OCI-LY1 (cell line): Measurements from ENCODE around the gene GRB7.
"Not testable (repeated sequence)": the region's sequence is repeated elsewhere in the genome, so short reads cannot be mapped to it uniquely, and the experiment has no call there.

ENCODE experiments used
- H2AFZ ChIP-seq: fragments of 200-600 bp; sonication (generic), shearing (Covaris generic); 2 replicates; pipeline ENCODE4 v1.6.0; 2014; ENCODE audit warnings: antibody characterized with exemption, mild to moderate bottlenecking, low read length
- H3F3A ChIP-seq: fragments of 200-600 bp; sonication (generic), shearing (Covaris generic); 2 replicates; pipeline ENCODE4 v1.6.0; 2014; ENCODE audit warnings: mild to moderate bottlenecking, antibody characterized with exemption, low read length, moderate library complexity; ENCODE audit not compliant: insufficient read depth
- H3K27ac ChIP-seq: fragments of 200-600 bp; sonication (generic); 2 replicates; pipeline ENCODE4 v1.5.1; 2014; ENCODE audit warnings: low read length, mixed run types, mild to moderate bottlenecking, low read depth; ENCODE audit not compliant: poor library complexity, severe bottlenecking
- H3K27me3 ChIP-seq: fragments of 200-600 bp; sonication (generic); 2 replicates; pipeline ENCODE4 v1.6.0; 2014; ENCODE audit warnings: antibody characterized with exemption, mild to moderate bottlenecking, low read length, moderate library complexity; ENCODE audit not compliant: insufficient read depth
- H3K36me3 ChIP-seq: fragments of 200-600 bp; sonication (generic); 2 replicates; pipeline ENCODE4 v1.6.1; 2014; ENCODE audit warnings: mild to moderate bottlenecking, antibody characterized with exemption, low read length, moderate library complexity, mixed read lengths; ENCODE audit not compliant: insufficient read depth
- H3K4me1 ChIP-seq: fragments of 200-600 bp; sonication (generic); 2 replicates; pipeline ENCODE4 v1.5.1; 2014; ENCODE audit warnings: mild to moderate bottlenecking, low read length, moderate library complexity; ENCODE audit not compliant: insufficient read depth, severe bottlenecking
- H3K4me2 ChIP-seq: fragments of 200-600 bp; sonication (generic), shearing (Covaris generic); 2 replicates; pipeline ENCODE4 v1.6.1; 2014; ENCODE audit warnings: low read length
- H3K4me3 ChIP-seq: fragments of 200-600 bp; sonication (generic); 2 replicates; pipeline ENCODE4 v1.5.1; 2014; ENCODE audit warnings: low read length, low read depth, mild to moderate bottlenecking, mixed read lengths; ENCODE audit not compliant: poor library complexity, severe bottlenecking
- H3K79me2 ChIP-seq: fragments of 200-600 bp; shearing (Covaris generic); 2 replicates; pipeline ENCODE4 v1.6.1; 2016; ENCODE audit warnings: mixed run types, low read length, mixed read lengths; ENCODE audit not compliant: insufficient read depth
- H3K9ac ChIP-seq: fragments of 200-600 bp; sonication (generic), shearing (Covaris generic); 2 replicates; pipeline ENCODE4 v1.6.1; 2014; ENCODE audit warnings: mild to moderate bottlenecking, low read length, mixed read lengths
- H3K9me2 ChIP-seq: fragments of 200-600 bp; sonication (generic), shearing (Covaris generic); 2 replicates; pipeline ENCODE4 v1.6.1; 2014; ENCODE audit warnings: low read depth, mild to moderate bottlenecking, low read length, mixed read lengths
- H3K9me3 ChIP-seq: fragments of 200-600 bp; shearing (Covaris generic); 2 replicates; pipeline ENCODE4 v1.6.1; 2014; ENCODE audit warnings: low read length, mixed read lengths
- H4K20me1 ChIP-seq: fragments of 200-600 bp; sonication (generic), shearing (Covaris generic); 2 replicates; pipeline ENCODE4 v1.6.0; 2016; ENCODE audit warnings: mild to moderate bottlenecking, low read length; ENCODE audit not compliant: insufficient read depth
- EZH2 ChIP-seq: fragments of 200-600 bp; sonication (generic), shearing (Covaris generic); IDR thresholded peaks from 2 replicates; pipeline ENCODE4 v1.8.0; 2017; ENCODE audit warnings: borderline replicate concordance, mixed run types, mild to moderate bottlenecking, antibody characterized with exemption, low read length, moderate library complexity, mixed read lengths
- TF ChIP-seq, protein P1 (sequence below): fragments of 200-600 bp; sonication (generic), shearing (Covaris generic); IDR thresholded peaks from 2 replicates; pipeline ENCODE4 v1.5.1; 2017; ENCODE audit warnings: mild to moderate bottlenecking, antibody characterized with exemption, low read length, moderate library complexity, mixed read lengths

The GRB7 gene

DNA sequence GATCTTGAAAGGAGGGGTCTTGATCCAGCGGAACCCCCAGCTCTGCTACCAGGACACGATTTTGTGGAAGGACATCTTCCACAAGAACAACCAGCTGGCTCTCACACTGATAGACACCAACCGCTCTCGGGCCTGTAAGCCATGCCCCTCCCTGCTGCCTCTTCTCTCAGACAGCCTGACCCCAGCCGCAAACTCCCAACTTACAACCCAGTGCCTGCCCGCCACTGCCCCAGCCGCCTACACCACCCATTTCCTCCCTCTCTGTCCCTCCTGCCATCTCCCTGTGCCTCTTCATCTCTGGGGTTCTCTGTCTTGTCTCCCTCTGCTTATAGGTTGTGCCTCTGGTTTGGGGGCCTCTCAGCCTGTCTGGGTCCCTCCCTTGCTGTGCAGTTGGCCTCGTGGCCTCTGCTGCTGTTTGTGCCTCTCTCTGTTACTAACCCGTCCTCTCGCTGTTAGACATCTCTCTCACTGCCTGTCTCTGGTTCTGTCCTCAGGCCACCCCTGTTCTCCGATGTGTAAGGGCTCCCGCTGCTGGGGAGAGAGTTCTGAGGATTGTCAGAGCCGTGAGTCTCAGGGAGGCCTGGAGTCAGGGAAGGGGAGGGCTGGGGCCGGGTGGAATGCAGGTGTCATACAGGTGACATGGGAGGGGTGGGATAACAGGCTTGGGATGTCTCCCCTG, 28.3 kb upstream of the GRB7 start:
- no peaks in the 10 kb centered on the region for H4K20me1 ChIP-seq
- H3K27ac ChIP-seq: no peak overlapping the region
- H3K4me1 ChIP-seq: no peaks in the 10 kb centered on the region
- no peaks in the 10 kb centered on the region for H3K36me3 ChIP-seq
- no peak overlapping the region for H3K9ac ChIP-seq
- H3K9me3 ChIP-seq: no peaks in the 10 kb centered on the region
- H3F3A ChIP-seq: no peaks in the 10 kb centered on the region
- H2AFZ ChIP-seq: no peak overlapping the region
- no peak overlapping the region for H3K4me2 ChIP-seq
- H3K9me2 ChIP-seq: no peaks in the 10 kb centered on the region
- H3K79me2 ChIP-seq: no peaks in the 10 kb centered on the region
- no peak overlapping the region for H3K4me3 ChIP-seq
- H3K27me3 ChIP-seq: no peaks in the 10 kb centered on the region
- no peak for TF ChIP-seq EZH2
- TF ChIP-seq, protein P1, sequence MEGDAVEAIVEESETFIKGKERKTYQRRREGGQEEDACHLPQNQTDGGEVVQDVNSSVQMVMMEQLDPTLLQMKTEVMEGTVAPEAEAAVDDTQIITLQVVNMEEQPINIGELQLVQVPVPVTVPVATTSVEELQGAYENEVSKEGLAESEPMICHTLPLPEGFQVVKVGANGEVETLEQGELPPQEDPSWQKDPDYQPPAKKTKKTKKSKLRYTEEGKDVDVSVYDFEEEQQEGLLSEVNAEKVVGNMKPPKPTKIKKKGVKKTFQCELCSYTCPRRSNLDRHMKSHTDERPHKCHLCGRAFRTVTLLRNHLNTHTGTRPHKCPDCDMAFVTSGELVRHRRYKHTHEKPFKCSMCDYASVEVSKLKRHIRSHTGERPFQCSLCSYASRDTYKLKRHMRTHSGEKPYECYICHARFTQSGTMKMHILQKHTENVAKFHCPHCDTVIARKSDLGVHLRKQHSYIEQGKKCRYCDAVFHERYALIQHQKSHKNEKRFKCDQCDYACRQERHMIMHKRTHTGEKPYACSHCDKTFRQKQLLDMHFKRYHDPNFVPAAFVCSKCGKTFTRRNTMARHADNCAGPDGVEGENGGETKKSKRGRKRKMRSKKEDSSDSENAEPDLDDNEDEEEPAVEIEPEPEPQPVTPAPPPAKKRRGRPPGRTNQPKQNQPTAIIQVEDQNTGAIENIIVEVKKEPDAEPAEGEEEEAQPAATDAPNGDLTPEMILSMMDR: no peak

- Histone ChIP-seq H3K9ac (no peak overlapping the region), H3K79me2 (no peaks in the 10 kb centered on the region), H3K4me1 (no peaks in the 10 kb centered on the region), H3K27ac (no peak overlapping the region), H3K4me3 (no peak overlapping the region), H3F3A (no peaks in the 10 kb centered on the region), H3K4me2 (no peak overlapping the region), H4K20me1 (no peaks in the 10 kb centered on the region), H3K9me3 (no peaks in the 10 kb centered on the region), H3K27me3 (no peaks in the 10 kb centered on the region), H3K9me2 (no peaks in the 10 kb centered on the region), H3K36me3 (no peaks in the 10 kb centered on the region), H2AFZ (no peak overlapping the region)
- TF ChIP-seq, protein P1: no peak
- TF ChIP-seq EZH2: no peak
These were observed 27.5 kb upstream of the GRB7 start for GRCh38 chr17:39709998-39710964.

GRCh38 chr17:39711071-39711470, 26.7 kb upstream of the GRB7 start:
- not testable (repeated sequence) for H3K9ac ChIP-seq, H3K79me2 ChIP-seq, H3K36me3 ChIP-seq, H3K4me3 ChIP-seq, H3K9me2 ChIP-seq, H4K20me1 ChIP-seq, H3K4me1 ChIP-seq, H3K27ac ChIP-seq, H3K27me3 ChIP-seq, H2AFZ ChIP-seq, H3K9me3 ChIP-seq, H3K4me2 ChIP-seq, H3F3A ChIP-seq
